Skin epidermis (tissue), 12 donors: ENCODE measurements around the gene PHLDA1.
"Not testable (repeated sequence)": the region's sequence is repeated elsewhere in the genome, so short reads cannot be mapped to it uniquely, and the experiment has no call there.

ENCODE experiments used
- H3K27ac ChIP-seq, 21 experiments: fragments of 200-600 bp; sonication (generic) in 11 of 21; one replicate each; pipeline ENCODE4 v1.5.0; 2020; ENCODE audit warnings: mild to moderate bottlenecking in 3 of 21, inconsistent platforms in 2 of 21, moderate library complexity in 2 of 21
- H3K4me3 ChIP-seq, 7 experiments: fragments of 200-600 bp; sonication (generic) in 2 of 7; one replicate each; pipeline ENCODE4 v1.5.0; 2020; ENCODE audit warnings: inconsistent platforms in 2 of 7, mild to moderate bottlenecking in 2 of 7, moderate library complexity in 1 of 7

The PHLDA1 gene

DNA sequence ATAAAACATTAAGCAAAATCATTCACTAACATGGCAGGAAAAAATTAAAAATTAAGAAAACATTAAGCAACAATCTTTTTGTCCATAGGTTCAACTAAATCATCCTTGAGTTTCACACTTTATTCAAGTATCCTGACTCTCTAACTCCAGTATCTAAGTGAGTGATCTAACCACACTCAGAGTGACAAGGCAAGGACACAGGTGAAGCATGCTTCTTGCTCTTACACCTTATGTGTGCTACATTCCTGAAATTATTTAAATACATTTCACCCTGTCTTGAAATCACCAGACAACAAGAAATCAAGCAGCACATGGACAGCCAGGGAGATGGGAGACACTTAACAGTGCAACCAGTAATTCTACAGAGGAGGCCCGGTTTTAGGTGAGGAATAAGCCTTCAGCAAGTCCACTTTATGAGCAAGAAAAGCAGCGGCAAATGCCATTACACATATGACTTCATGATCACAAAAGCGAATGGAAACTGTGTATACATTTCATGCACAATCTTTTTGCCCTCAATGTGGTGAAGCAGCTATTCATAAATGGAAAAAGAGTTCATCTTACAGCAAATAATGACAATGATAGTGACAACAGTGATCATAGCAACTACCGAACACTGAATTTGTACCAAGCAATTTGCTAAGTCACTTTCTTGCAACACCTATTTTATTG lies 37.4 kb downstream of the PHLDA1 start:
- Histone ChIP-seq H3K27ac (no peak overlapping the region), H3K4me3 (no peak overlapping the region)

DNA sequence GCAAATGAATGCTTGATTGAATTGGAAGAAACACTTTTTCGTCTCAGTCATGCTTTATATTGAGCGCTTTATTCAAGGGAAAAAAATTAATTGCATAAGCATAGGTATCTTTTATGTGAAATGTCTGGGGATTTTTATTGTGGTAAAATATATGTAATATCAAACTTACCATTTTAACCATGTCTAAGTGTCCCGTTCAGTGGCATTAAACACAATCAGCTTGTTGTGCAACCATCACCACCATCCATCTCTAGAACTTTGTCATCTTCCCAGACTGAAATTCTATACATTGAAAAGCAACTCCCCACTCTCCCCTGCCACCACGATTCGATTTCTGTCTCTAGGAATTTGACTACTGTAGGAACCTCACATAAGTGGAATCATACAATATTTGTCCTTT lies 39.8 kb downstream of the PHLDA1 start:
- H3K4me3 ChIP-seq = no peak overlapping the region
- H3K27ac ChIP-seq = no peak overlapping the region

DNA sequence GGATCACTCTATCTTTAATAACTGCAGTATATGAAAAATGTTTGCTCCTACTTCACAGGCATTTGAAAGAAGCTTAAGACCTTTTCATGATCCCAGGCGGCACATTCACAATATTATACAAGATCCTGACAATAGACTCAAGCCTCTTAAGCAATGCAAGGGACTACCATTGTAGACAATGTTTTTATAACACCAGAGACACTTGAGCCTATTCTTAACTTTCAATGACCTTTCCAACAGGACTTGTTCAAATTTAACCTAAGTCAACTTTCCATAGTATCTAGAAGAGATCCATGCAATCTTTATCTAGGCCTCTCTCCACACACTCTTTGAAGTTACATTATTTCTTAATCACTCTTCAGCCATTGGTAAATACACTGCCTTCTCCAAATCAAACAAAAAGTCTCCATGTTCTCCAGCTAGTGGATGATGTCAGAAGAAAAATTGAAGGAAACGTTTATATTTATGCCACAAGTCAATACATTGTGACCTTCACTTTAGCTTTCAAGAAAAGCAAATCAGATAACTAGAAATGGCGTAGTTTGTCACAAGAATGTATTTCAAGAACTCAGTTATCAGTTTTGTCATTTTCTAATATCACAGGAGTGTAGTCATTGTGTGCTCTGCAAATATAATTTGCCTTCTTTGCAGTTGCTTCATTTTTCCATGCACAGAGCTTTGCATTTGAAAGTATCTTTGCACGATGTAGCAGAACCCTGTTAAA lies 41.2 kb downstream of the PHLDA1 start:
- Histone ChIP-seq H3K27ac (no peak overlapping the region), H3K4me3 (no peak overlapping the region)

DNA sequence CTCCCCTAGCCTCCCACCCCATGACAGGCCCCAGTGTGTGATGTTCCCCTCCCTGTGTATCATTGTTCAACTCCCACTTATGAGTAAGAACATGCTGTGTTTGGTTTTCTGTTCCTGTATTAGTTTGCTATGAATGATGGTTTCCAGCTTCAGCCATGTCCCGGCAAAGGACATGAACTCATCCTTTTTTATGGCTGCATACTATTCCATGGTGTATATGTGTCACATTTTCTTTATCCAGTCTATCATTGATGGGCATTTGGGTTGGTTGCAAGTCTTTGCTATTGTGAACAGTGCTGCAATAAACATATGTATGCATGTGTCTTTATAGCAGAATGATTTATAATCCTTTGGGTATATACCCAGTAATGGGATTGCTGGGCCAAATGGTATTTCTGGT lies 43.9 kb downstream of the PHLDA1 start:
- H3K4me3 ChIP-seq, H3K27ac ChIP-seq: not testable (repeated sequence)

DNA sequence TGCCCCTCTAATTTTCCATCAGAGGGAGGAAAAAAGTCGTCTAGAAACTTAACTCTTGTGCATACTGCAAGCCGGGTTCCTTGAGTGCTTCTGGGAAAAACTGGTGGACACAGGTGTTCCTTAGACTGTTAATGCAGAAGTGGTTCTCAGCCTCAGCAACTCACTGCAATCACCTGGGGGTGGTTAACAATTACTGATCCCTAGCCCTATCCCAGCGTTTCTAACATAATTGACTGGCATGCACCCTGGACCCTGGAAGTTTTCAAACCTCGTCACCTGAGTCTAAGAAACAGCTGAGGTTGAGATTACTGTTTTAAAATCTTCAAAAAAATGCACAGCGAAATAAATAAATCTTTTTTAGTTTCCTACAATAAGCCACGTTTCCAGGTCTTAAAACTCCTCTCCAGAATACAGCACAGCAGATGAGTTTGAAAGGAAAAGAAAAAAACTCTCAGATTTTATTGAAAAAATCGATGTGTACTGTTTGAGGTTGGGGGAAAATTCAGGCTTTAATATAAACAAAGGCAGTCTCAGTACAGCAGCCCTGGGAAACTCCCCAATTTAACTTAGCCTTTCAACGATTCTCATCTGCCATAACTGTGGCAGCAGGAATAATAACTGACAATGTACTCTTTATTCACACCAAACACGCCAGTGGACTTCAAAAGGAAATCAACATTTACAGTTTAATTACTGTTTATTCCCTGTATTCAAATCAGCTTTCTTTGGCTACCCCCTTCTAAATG lies 45.4 kb downstream of the PHLDA1 start:
- peak overlapping the region in 1 of 21 experiments; percentile 3 for H3K27ac ChIP-seq
- H3K4me3 ChIP-seq = no peak overlapping the region

DNA sequence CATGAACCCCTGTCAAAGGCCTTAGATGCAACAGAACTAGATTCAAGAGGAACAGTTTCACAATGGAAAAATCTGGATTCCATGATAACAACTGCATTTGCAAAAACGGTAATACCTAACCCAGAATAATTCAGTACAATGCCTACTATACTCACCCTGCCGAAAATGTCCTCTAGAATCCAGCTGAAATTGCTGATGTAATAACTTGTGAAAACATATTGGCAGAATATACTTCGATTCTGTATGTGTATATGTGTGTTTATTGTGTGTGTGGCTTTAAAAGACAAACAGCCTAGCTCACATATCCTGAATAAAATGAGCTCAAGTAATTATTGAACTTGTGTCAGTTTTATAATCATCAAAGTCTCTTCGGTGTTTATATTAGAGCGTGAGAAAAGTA lies 46.0 kb downstream of the PHLDA1 start:
- Histone ChIP-seq H3K27ac (no peak overlapping the region), H3K4me3 (no peak overlapping the region)

DNA sequence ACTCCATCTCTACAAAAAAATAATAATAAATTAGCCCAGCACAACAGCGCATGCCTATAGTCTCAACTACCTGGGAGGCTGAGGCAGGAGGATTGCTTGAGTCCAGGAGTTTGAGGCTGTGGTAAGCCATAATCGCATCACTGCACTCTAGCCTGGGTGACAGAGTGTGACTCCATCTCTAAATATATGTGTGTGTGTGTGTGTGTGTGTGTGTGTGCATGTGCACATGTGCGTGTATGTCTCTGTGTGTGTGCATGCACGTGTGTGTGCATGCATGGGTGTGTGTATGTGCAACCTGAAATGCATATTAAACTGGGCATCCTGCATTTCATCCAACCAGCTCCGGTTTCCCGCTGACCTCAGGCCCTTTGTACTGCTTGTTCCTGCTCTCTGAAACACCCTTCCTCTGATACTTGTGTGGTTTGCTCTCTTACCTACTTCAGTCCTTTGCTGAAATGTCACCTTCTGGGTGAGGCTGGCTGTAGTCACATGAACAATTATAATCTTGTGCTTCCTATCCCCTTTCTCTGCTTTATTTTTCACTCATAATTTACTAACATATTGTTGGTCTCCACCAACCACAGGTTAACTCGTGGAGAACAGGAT lies 46.9 kb downstream of the PHLDA1 start:
- Histone ChIP-seq H3K27ac (no peak overlapping the region), H3K4me3 (no peak overlapping the region)

DNA sequence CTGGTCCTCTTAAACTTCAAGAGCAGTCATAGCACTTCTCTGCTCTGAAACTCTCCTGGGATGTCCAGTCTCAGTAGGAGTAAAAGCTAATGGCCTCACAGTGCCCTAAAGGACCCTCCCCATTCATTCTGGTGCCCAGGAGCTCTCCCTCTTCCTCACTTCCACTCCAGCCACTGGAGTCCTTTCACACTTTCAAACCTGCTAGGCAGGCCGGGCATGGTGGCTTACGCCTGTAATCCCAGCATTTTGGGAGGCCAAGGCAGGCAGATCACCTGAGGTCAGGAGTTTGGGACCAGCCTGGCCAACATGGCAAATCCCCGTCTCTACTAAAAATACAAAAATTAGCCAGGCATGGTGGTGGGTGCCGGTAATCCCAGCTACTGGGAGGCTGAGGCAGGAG lies 47.7 kb downstream of the PHLDA1 start:
- not testable (repeated sequence) for H3K4me3 ChIP-seq
- H3K27ac ChIP-seq = peak overlapping the region in 4 of 21 experiments; percentile 10 to 49 (median 34)

DNA sequence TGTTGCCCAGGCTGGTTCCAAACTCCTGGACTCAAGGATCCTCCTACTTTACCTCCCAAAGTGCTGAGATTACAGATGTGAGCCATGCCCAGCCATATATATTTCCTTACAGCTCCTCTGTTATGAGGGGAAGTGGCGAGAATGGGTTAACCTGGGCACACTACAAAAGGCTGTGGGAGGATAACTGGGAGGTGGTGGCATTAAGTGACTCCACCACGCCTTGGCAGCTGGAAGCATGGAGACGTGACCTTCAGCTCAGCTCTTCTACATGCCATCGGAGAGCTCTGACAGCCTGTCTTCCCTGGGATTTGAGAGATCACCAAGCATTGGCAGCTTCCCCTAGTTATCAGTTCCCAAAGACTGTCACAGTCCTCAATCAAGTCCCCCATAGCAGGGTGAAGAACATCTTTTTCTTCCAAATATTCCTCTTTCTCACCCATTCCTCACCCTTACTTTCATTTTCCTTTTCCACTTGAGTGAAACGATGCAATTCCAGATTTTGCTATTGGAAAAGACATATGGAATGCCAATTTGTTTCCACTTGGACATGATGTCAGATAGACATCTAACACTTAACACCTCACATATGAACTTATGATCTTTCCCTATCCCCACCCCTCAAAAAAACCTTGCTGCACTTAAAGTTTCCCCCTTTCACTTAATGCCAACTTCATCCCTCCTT lies 48.5 kb downstream of the PHLDA1 start:
- peak overlapping the region in 1 of 7 experiments; percentile 10 for H3K4me3 ChIP-seq
- peak overlapping the region in 15 of 21 experiments; percentile 0 to 68 (median 37) for H3K27ac ChIP-seq

DNA sequence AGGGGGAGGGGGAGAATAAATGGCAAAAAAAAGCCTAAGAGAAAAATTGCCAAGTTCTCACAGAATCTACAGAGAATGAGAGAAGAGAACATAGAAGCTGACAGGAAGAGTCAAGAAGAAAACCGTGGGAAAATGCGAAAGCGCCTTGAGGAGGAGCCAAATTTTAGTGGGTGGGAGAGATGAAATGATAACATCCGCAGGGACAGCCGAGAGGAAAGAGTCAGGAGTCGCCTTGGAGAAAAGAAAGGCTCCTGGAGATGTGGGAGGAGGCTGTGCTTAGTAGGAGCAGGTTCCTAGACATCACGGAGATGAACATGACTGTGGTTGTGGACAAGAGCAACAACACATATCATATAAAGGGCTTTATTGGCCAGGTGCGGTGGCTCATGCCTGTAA lies 49.4 kb downstream of the PHLDA1 start:
- Histone ChIP-seq H3K27ac (peak overlapping the region in 8 of 21 experiments; percentile 14 to 62 (median 41)), H3K4me3 (no peak overlapping the region)

DNA sequence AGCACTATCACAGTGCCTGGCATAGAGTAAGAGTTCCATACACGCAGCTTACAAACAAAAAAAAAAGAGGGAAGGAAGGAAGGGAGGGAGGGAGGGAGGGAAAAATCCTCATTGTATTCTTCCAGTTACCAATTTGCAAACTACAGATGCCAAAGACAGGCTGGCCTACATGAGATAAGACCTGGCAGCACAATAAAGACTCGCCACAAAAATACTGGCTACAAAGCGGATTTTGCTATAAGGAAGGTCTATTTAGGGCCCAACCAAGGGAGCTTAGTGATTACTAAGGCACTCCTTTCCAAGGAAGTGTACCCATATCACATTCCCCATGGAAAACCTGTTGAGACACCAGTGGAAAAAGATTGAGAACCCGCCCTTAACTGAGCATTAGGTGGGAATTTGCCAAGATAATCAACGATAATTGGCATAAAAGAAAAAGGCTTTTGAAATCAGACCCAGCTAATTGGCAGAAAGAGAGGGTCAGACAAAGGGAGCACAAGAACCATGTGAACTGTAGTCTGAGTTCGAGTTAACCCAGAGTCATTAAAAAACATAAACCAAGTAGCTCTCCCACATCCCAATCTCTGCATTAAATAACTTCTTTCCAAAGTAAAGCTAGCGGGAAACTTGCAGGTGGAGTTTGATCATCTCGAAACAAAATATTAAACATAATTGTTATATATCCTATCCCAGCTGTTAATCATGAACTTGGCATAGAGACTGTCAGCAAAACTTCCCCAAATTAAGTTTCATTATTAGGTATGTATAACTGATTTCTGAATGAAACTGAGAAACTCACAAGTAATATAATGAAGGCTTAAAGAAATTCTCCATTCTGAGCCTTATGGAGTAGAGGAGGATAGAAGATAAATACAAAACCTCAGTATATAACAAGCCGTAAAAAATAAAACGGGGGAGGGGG lies 50.1 kb downstream of the PHLDA1 start:
- Histone ChIP-seq H3K27ac (peak overlapping the region in 6 of 21 experiments; percentile 2 to 56 (median 21)), H3K4me3 (no peak overlapping the region)

DNA sequence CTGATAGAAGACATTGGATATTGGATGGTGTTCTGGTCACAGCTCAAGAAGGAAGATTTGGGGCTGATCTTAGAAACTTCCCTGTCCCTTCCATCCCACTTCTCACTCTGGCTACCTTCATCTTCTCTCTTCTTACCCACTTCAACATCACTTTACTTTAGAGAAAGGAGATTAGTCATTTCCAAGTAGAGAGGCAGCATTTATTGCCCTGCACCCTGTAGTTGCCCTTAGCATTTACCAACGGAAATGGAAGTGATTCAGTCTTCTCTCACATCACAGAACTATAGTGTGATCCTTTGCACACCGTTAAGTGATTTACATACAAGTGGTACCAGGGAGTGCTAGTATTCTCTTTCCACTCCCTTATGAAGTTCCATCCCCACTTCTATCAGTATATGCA lies 52.4 kb downstream of the PHLDA1 start:
- H3K27ac ChIP-seq = peak overlapping the region in 18 of 21 experiments; percentile 6 to 83 (median 70)

DNA sequence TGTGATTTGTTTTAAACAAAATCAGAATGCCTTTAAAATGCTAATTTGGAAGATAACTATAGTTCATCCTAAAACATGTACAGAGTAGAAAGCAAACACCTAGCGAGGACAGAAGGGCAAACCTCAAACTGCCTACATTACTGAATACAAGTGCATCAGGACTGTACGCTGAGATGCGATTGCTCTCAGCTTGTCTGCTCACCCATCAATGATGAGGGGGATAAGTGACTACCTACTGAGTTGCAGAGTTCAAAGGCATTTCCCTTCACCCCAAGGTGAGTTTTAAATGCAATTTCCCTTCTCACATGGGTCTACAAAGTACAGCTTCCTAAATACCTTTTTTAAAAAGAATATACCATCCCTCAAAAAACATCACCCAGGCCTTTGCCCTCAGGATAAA lies 52.9 kb downstream of the PHLDA1 start:
- H3K4me3 ChIP-seq = no peak overlapping the region
- peak overlapping the region in 19 of 21 experiments; percentile 6 to 83 (median 69) for H3K27ac ChIP-seq

More for the DNA sequence above, 52.4 kb downstream of the PHLDA1 start:
- H3K4me3 ChIP-seq = no peak overlapping the region

DNA sequence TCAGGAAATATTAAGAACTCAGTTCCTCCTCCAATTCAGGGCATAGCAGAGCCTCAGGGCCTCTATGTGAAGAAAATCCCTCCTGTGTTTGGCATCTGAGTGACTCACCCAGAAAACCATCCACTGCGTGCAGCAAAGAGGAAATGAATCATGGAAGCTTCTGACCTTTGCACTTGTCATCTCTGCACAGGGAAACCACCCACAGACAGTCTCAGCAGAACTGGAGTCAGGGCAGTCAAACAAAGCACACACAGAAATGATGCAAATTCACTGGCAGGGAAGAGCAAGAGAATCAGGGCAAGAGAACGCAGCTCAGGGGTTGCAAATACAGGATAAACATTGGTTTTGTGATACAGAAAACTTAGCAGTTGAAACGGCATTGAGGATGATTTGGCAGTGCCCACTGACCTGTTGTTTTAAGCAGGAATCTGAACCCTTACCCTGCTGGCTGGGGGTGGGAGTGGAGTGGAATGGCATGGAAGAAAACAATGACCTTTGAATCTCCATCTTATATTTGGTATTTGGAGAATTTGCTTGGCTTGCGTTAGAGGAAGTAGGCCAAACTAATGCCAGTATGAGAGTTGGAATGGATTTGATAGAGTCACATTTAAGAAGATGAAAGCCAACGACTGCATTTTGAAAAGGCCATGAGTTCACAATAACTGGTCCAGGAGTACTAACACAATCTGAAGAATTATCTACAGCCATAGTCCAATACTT lies 53.5 kb downstream of the PHLDA1 start:
- H3K27ac ChIP-seq = peak overlapping the region in 20 of 21 experiments; percentile 6 to 83 (median 70)
- H3K4me3 ChIP-seq = no peak overlapping the region

DNA sequence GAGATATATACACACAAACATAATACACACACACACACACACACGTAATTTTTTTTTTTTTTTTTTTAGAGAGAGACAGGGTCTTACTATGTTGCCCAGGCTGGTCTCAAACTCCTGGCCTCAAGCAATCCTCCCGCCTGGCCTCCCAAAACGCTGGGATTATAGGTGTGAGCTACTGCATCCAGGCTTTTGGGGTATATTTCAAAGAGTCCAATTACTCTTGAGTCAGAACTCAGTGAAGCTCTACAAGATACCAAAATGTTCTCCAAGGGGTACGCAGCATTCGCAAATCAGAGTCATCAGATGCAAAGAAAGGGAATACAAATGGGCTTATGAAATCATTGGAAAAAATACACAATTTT lies 54.0 kb downstream of the PHLDA1 start:
- Histone ChIP-seq H3K4me3 (no peak overlapping the region), H3K27ac (peak overlapping the region in 18 of 21 experiments; percentile 16 to 79 (median 70))

DNA sequence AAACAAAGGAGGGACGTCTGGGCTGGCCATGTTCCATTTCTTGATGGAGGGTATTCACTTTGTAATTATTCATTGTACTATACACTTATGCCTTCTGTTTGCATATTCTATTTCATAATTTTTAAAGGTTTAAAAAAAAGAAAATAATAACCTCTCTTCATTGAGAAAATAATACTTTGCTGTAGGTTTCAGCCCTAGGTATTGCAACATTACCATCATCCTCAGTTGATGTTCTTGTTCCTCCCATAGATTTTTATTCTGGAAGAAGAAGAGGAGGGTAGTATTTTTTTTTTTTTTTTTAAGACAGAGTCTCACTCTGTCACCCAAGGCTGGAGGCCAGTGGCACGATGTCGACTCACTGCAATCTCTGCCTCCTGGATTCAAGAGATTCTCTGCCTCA lies 54.7 kb downstream of the PHLDA1 start:
- no peak overlapping the region for H3K4me3 ChIP-seq
- peak overlapping the region in 13 of 21 experiments; percentile 16 to 79 (median 70) for H3K27ac ChIP-seq

DNA sequence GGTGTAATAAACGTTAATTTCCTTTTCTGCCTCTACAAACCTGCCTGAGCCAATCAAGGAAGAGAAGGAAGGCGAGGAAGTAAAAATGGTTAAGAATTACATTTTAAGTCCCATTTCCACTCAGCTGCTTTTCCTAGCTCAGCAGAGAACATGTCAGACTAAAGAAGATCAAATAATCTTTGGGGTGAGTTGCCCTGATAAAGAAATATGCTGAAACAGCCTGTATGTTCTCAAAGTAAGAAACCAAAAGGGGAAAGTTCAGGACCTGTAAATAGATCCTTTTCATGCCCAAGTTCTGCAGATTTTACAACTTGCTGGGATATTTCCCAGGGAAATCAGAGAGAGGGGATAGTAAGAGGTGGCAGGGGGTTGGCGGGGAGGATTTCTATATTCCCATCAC lies 55.5 kb downstream of the PHLDA1 start:
- Histone ChIP-seq H3K27ac (peak overlapping the region in 3 of 21 experiments; percentile 11 to 79 (median 15)), H3K4me3 (no peak overlapping the region)

DNA sequence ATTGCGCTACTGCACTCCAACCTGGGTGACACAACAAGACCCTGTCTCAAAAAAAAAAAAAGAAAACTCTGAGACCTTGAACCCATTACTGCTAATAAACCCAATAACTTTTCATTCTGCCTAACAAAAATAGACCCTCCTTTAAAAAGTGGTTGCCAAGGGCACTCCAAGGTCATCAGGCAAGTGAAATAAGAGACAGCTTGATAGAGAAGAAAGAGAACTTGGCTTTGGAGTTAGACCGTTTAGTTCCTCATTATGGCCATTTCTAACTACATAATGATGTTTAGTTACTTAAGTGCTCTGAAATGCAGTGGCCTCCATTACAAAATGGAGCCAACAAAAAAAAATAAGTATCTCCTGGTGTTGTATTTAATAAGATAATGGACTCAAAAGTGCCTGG lies 55.9 kb downstream of the PHLDA1 start:
- H3K27ac ChIP-seq = peak overlapping the region in 2 of 21 experiments; percentile 11 to 15
- no peak overlapping the region for H3K4me3 ChIP-seq
